Panc1 (cell line): ENCODE data around the gene HS3ST6. TPM values are rescaled to one million over a fixed set of nuclear protein-coding genes. Genes with fewer than 3 reads are reported as not detected.

Experiments used
- ATAC-seq: fragments of 200-7000 bp; cut with Tn5 transposase; 2 replicates; pipeline ENCODE4 v1.9.1; 2020; ENCODE audit warnings: mild to moderate bottlenecking, moderate library complexity
- BruUV-seq: library from RNA; stranded (reverse); fragments of 400-500 nt; replicated peaks from 2 replicates; lab custom pipeline; 2021; lab: Mats Ljungman, UMichigan
- CTCF ChIA-PET: fragments of 300-600 bp; sonication (Branson Sonifier 250); formaldehyde crosslinking; loops from one replicate; lab custom pipeline; 2022; ENCODE audit warnings: antibody characterized with exemption; lab: Charles Lee
- POLR2A ChIA-PET: fragments of 300-600 bp; sonication (Branson Sonifier 250); formaldehyde crosslinking; loops from one replicate; lab custom pipeline; 2022; ENCODE audit warnings: antibody characterized with exemption; lab: Charles Lee
- DNase-seq: peaks from one replicate; pipeline ENCODE4 v3.0.0-alpha.2; 2010; ENCODE audit warnings: low read depth, low spot score
- H3K27ac ChIP-seq: 2 replicates; pipeline ENCODE4 v1.5.1; 2011; ENCODE audit warnings: mild to moderate bottlenecking, low read length, inconsistent platforms
- H3K27me3 ChIP-seq: fragments of 200-500 bp; sonication (Bioruptor generic); 2 replicates; pipeline ENCODE4 v1.6.0; 2014; ENCODE audit warnings: low read length, inconsistent platforms; ENCODE audit not compliant: control insufficient read depth, insufficient read depth
- H3K36me3 ChIP-seq: fragments of 200-500 bp; sonication (Bioruptor generic); 2 replicates; pipeline ENCODE4 v1.5.1; 2014; ENCODE audit warnings: inconsistent platforms, mild to moderate bottlenecking, low read length, moderate library complexity; ENCODE audit not compliant: control insufficient read depth, insufficient read depth
- H3K4me1 ChIP-seq: 2 replicates; pipeline ENCODE4 v1.5.1; 2011; ENCODE audit warnings: inconsistent platforms, mild to moderate bottlenecking, low read length, moderate library complexity; ENCODE audit not compliant: control insufficient read depth, insufficient read depth
- H3K4me3 ChIP-seq, 2 experiments: 2 replicates each; pipeline ENCODE4 v1.5.1; 2011 to 2012; ENCODE audit warnings: low read depth in 2 of 2, low read length in 2 of 2, mild to moderate bottlenecking in 2 of 2, inconsistent platforms in 1 of 2, moderate library complexity in 1 of 2
- H3K9me3 ChIP-seq: fragments of 200-500 bp; sonication (Bioruptor generic); 2 replicates; pipeline ENCODE4 v1.5.1; 2014; ENCODE audit warnings: low read depth, mild to moderate bottlenecking, inconsistent platforms, low read length, moderate library complexity; ENCODE audit not compliant: control insufficient read depth, insufficient read depth
- CTCF ChIP-seq: fragments of 450-650 bp; IDR thresholded peaks from 2 replicates; pipeline ENCODE4 v1.5.1; 2017; ENCODE audit warnings: mild to moderate bottlenecking
- POLR2AphosphoS5 ChIP-seq: IDR thresholded peaks from 2 replicates; pipeline ENCODE4 v1.6.1; 2012; ENCODE audit warnings: mild to moderate bottlenecking, low read depth, low read length, moderate library complexity
- REST ChIP-seq, 2 experiments: IDR thresholded peaks; 2 replicates each; pipeline ENCODE4 v1.6.1; 2011 to 2012; ENCODE audit warnings: low read depth in 2 of 2, control low read depth in 1 of 2, low read length in 1 of 2, mild to moderate bottlenecking in 1 of 2, moderate library complexity in 1 of 2; ENCODE audit not compliant: insufficient read depth in 1 of 2
- SIN3A ChIP-seq: IDR thresholded peaks from 2 replicates; pipeline ENCODE4 v1.6.1; 2012; ENCODE audit warnings: low read depth, mild to moderate bottlenecking, low read length, moderate library complexity, borderline replicate concordance; ENCODE audit not compliant: insufficient read depth
- TCF7L2 ChIP-seq: IDR thresholded peaks from 2 replicates; pipeline ENCODE4 v1.6.1; 2011; ENCODE audit warnings: mild to moderate bottlenecking, low read depth, low read length, inconsistent platforms
- in situ Hi-C: cut with HindIII; loops from 2 replicates; pipeline ENCODE4 v1.10.0; 2016; ENCODE audit warnings: low sequenced_read_pairs, low pct_unique_long_range_greater_than_20kb
- intact Hi-C: fragments of 100-400 bp; cut with micrococcal nuclease; formaldehyde crosslinking; loops from one replicate; pipeline ENCODE4 v1.10.0; 2022; ENCODE audit not compliant: unreplicated experiment
- total RNA-seq: library from RNA; stranded (reverse); gene quantifications from one replicate; pipeline ENCODE4 v1.2.1, GENCODE V29; 2021; ENCODE audit not compliant: unreplicated experiment

Gene HS3ST6
- total RNA-seq, 1 experiment from 2014 or later, result 3.3 TPM

GRCh38 chr16:1945559-1946391, 27.6 kb upstream of the HS3ST6 start:
- no peak for ATAC-seq
- ChIA-PET CTCF (no interaction called here), POLR2A (no interaction called here)
- no peak overlapping the region for H3K4me3 ChIP-seq
- no peaks in the 10 kb centered on the region for H3K9me3 ChIP-seq
- H3K27me3 ChIP-seq, result no peaks in the 10 kb centered on the region
- no peaks in the 10 kb centered on the region; the same call in 1 of the 2 replicates for H3K36me3 ChIP-seq
- in situ Hi-C loops (no loop called here), intact Hi-C loops (no loop called here)
- BruUV-seq, result no TSS peak
- H3K27ac ChIP-seq, result no peak overlapping the region
- no peak for TF ChIP-seq REST (IDR thresholded peaks at IDR 0.05; ENCODE audit: insufficient read depth in 1 of 2, low read depth in 2 of 2, low read length in 1 of 2)
- TF ChIP-seq TCF7L2, result no peak
- TF ChIP-seq CTCF, result no peak
- no peak for TF ChIP-seq POLR2AphosphoS5
- no peak for TF ChIP-seq SIN3A
- H3K4me1 ChIP-seq, result peaks cover 11% of the 10 kb centered on the region
- no peak for DNase-seq

- POLR2A ChIA-PET, result no interaction called here
- DNase-seq, result no peak
- Histone ChIP-seq H3K36me3 (no peaks in the 10 kb centered on the region; the same call in 1 of the 2 replicates), H3K4me1 (peaks cover 11% of the 10 kb centered on the region), H3K4me3 (no peak overlapping the region), H3K27ac (no peak overlapping the region), H3K9me3 (no peaks in the 10 kb centered on the region), H3K27me3 (no peaks in the 10 kb centered on the region)
- intact Hi-C loops, result no loop called here
- TF ChIP-seq REST (IDR thresholded peaks at IDR 0.05; ENCODE audit: insufficient read depth in 1 of 2, low read depth in 2 of 2, low read length in 1 of 2), result no peak
- no peak for TF ChIP-seq CTCF
- TF ChIP-seq TCF7L2, result no peak
- no TSS peak for BruUV-seq
- in situ Hi-C loops, result no loop called here
- no peak for ATAC-seq
- CTCF ChIA-PET, result no interaction called here
These were observed 26.5 kb upstream of the HS3ST6 start for GRCh38 chr16:1944612-1945199.
